Esophagus mucosa (tissue), 1 donor: ENCODE results near the gene TRIM17. TPM values are rescaled to one million over a fixed set of nuclear protein-coding genes. Genes with fewer than 3 reads are reported as not detected.
"Not testable (repeated sequence)": the region's sequence is repeated elsewhere in the genome, so short reads cannot be mapped to it uniquely, and the experiment has no call there.

Experiments used
- ATAC-seq: fragments of 200-7000 bp; cut with Tn5 transposase; one replicate; pipeline ENCODE4 v1.9.1; 2020
- total RNA-seq: library from RNA; stranded (reverse); gene quantifications from one replicate; pipeline ENCODE4 v1.2.4, GENCODE V29; 2023
- donor health status: DM: yes; HTN: yes; CAD: no.

Gene TRIM17
- total RNA-seq, 1 donor from 2014 or later, result 1.3 TPM

DNA sequence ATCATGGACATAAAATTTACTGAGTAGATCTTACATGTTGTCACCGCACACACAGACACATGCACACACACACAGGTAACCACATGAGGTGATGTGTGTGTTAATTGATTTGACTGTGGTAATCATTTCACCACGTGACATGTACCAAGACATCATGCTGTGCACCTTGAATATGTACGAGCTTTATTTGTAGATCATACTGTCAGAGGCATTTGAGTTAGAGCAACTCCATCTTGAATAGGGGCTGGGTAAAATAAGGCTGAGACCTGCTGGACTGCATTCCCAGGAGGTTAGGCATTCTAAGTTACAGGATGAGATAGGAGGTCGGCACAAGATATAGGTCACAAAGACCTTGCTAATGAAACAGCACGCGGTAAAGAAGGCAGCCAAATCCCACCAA is 31.7 kb upstream of the TRIM17 start:
- ATAC-seq, result no peak

- no peak for ATAC-seq
Measured at GRCh38 chr1:228446852-228447251, 30.2 kb upstream of the TRIM17 start.

- ATAC-seq, result peak; percentile 45
Measured at GRCh38 chr1:228445843-228446650, 29.4 kb upstream of the TRIM17 start.

DNA sequence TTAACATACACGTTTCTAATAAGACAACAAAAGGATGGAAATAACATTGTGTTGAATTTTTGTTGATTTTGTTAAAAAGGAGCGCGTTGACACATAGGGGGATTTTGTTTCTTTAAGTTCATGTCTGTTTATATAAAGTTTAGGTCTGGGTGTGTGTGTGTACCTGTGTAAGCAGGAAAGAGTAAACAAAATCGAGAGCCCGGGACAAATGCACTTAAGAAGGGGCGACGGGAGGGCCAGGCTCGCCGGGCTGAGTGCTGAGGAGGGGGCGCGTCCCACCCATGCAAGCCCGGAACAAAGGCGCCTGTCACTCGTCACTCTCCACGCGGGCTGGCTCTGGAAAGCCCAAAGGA is 28.8 kb upstream of the TRIM17 start:
- no peak for ATAC-seq

DNA sequence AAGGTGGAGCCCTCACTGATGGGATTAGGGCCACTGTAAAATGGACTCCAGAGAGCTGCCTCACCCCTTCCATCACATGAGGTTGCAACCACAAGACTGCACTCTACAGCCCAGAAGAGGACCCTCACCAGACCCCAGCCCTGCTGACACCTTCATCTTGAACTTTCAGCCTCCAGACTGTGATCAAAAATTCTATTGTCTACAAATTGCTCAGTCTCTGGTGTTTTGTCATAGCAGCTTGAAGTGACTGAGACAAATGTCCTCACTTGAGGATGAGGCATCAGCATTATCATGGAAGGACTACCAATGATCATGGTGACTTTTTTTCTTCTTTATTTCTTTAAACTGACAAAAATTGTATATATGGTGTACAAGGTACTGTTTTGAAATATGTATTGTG is 26.7 kb upstream of the TRIM17 start:
- ATAC-seq, result no peak

GRCh38 chr1:228440761-228441500 is 24.3 kb upstream of the TRIM17 start:
- ATAC-seq, result no peak

DNA sequence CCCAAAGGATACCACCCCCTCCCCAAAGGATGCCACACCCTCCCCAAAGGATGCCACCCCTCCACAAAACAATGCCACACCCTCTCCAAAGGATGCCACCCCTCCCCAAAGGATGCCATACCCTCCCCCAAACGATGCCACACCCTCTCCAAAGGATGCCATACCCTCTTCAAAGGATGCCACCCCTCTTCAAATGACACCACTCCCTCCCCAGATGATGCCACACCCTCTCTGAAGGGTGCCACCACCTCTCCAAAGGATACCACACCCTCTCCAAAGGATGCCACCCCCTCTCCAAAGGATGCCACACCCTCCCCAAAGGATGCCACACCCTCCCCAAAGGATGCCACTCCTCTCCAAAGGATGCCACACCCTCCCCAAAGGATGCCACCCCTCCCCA is 21.6 kb upstream of the TRIM17 start:
- no peak for ATAC-seq

GRCh38 chr1:228437424-228437962 is 20.8 kb upstream of the TRIM17 start:
- ATAC-seq, result no peak

- ATAC-seq, result no peak
Measured at GRCh38 chr1:228434689-228435088, 18.0 kb upstream of the TRIM17 start.

GRCh38 chr1:228433337-228434053 is 16.8 kb upstream of the TRIM17 start:
- not testable (repeated sequence) for ATAC-seq

DNA sequence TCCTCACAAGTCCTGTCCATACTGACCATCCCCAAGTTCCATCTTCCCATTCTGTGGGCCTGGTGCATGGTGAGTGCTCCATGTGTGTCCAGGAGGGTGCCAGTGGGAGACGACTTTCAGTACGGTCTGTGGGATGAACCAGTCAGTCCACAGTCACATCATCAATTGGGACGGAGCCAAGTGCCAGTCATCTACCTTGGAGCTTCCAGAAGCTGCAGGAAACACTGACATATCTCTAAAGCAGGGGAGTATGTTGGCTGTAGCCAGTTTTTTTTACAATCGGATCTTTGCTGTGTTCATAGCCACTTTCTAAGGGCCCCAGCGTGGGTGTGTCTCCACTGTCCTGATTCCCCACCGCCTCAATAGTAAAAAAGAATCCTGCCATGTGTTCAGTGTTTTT is 13.6 kb upstream of the TRIM17 start:
- ATAC-seq, result peak; percentile 63

DNA sequence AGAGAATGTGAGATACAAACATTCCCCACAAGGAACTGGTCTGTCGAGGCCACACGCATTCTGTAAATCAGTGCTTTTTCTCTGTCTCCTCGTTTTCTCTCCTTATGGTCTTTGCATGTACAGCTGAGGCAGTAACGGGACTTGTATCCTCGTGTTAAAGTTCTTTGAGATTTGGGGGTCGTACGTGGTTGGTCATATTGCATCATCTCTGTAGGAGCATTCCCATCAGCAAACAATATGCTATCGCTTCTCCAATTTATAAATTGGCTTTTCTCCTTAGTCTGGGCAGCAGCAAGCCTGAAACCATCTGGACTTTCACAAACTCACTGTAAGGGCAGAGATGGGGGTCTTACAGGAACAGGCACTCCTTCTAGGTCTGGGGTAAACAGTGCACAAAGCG is 13.0 kb upstream of the TRIM17 start:
- ATAC-seq, result no peak

DNA sequence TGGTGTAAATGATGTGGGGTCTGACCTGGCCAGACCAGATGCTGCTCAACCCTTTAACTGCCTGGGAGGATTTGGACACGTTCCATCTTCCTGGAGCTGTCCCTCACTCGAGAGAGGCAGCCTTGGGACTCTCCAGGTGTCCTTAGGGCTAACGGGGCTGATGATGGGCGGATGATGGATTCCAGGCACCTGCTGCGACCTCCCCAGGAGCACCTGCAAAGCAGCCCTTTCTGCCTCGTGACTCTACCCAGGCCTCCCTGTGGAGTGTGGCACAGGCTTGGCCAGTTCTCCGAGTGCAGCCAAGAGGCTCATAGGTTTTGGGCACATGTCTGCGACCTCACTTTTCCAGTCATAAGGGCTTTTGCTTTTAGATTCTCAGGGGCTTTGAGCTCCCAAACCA is 12.3 kb upstream of the TRIM17 start:
- peak; percentile 31 for ATAC-seq

DNA sequence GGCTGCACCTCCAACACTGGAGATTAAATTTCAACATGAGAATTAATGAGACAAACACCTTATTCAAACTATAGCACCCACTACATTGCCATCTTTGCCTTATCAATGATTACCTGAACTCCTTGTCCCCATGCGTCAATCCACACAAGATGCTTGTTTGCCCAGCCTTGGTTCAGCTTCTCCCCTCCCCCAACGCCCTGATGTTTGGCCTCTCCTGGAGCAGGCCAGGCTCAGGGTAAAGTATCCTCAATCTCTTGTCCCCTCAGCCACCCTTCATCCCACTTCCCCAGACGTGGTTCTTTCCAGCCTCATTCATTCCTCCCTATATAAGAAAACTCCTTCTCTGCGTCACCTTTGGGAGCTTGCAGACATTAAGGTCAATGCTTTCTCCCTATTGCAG is 11.8 kb upstream of the TRIM17 start:
- no peak for ATAC-seq

GRCh38 chr1:228426518-228427175 is 10.0 kb upstream of the TRIM17 start:
- no peak for ATAC-seq

- ATAC-seq, result no peak
Measured at GRCh38 chr1:228424685-228425660, 8.3 kb upstream of the TRIM17 start.

DNA sequence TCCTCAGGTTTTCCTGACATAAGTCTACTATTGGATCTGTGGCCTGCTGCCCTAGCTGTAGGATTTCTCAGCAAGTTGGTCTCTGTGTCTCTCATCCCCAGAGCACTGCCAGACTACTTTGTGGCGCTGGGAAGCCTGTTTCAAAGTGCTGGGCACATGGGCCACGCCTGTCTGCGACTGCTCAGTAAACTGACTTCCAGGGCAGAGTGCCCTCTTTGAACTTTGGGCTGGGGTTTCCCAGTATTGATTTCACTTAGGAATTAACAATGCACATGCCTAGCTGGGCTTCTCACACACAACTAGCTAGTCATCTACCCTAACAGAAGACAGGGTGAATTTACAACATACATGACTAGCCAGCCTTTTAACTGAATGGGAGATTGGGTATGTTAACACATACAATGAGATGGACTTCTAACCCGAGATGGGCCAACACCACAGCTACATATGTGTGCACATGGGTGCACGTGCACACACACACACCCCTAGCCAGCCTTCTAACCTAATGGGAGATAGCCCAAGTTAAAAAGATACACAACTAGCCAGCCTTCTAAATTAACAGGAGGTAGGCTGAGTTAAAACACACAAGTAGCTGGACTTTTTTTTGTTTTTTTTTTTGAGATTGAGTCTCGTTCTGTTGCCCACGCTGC is 6.9 kb upstream of the TRIM17 start:
- ATAC-seq, result no peak

DNA sequence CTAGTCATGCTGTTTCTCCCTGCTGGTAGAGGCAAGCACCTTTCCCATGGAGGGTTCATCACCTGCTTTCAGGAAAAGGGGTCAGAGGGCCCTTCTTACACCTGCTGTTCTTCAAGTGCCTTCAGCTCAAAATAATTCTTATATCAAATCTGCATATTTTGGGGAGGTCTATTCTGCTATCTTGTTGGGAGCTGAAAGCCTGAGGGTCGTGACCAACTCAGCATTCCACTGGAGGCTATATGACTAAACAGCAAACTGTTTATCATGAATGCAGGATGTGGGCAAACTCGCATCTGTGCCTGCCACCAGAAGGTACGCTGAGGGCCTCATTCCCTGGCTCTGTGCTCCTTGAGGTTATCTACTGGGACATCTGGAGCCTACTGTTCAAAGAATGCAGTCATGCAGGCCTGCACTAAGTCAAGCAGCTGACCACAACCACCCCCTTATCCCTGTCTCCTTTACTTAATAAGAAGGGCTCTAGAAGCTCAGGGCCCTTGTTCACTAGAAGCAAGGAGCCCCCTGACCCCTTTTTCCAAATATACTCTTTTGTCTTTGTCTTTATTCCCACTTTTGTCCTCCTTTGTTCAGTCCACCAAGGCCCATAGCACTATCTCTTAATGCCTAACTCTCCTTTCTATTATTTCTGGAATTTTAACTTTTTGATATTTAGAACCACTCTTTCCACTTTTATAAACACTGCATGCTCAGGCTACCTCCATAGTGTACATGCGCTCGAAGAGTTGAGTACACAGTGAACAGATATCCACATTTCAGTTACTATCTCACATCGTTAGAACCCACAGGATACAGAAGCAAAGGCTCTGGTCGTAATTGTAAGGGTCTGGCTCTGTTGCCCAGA is 4.5 kb upstream of the TRIM17 start:
- ATAC-seq, result no peak

DNA sequence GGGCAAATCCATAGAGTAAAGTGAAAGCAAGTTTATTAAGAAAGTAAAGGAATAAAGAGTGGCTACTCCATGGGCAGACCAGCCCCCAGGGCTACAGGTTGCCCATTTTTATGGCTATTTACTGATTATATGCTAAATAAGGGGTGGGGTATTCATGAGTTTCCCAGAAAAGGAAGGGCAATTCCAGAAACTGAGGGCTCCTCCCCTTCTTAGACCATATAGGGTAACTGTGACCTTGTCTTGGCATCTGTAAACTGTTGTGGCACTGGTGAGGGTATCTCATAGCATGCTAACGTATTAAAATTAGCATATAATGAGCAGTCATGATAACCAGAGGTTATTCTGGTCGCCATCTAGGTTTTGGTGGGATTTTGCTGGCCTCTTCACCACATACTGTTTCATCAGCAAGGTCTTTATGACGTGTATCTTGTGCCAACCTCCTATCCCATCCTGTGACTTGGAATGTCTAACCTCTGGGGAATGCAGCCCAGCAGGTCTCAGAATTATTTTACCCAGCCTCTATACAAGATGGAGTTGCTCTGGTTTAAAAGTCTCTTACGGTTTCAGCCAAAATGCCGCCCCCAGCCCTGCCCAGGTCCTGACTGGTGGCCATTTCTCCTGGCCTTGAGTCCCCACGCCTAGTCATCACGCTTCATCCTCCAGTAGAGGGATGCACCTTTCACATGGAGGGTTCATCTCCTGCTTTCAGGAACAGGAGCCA is 982 bp upstream of the TRIM17 start:
- peak; percentile 57 for ATAC-seq
